Measurements from ENCODE around the gene BATF3.

Gene BATF3

GRCh38 chr1:212700223-212700891, 717 bp upstream of the BATF3 start:
- H3K4me3 ChIP-seq (ENCODE audit: low read length) = peak overlapping the region; percentile 43
- H3K4me1 ChIP-seq (ENCODE audit: insufficient read depth, low read length) = peaks cover 21% of the 10 kb centered on the region
- H3K27me3 ChIP-seq (ENCODE audit: insufficient read depth, low read length) = peaks cover 34% of the 10 kb centered on the region
- no peaks in the 10 kb centered on the region for H3K36me3 ChIP-seq (ENCODE audit: insufficient read depth, low read length)
- H3K9me3 ChIP-seq (ENCODE audit: low read length) = no peaks in the 10 kb centered on the region
- peak overlapping the region; percentile 87 for H2AFZ ChIP-seq (ENCODE audit: low read depth, low read length)

- H2AFZ ChIP-seq (ENCODE audit: low read depth, low read length) = peak overlapping the region; percentile 8
- no peaks in the 10 kb centered on the region for H3K36me3 ChIP-seq (ENCODE audit: insufficient read depth, low read length)
- peaks cover 29% of the 10 kb centered on the region for H3K4me1 ChIP-seq (ENCODE audit: insufficient read depth, low read length)
- H3K4me3 ChIP-seq (ENCODE audit: low read length) = peak overlapping the region; percentile 43
- peaks cover 34% of the 10 kb centered on the region for H3K27me3 ChIP-seq (ENCODE audit: insufficient read depth, low read length)
- no peaks in the 10 kb centered on the region for H3K9me3 ChIP-seq (ENCODE audit: low read length)
These were observed 476 bp downstream of the BATF3 start for GRCh38 chr1:212699104-212699624.

- no peaks in the 10 kb centered on the region for H3K36me3 ChIP-seq (ENCODE audit: insufficient read depth, low read length)
- H3K4me1 ChIP-seq (ENCODE audit: insufficient read depth, low read length) = peaks cover 29% of the 10 kb centered on the region
- peak overlapping the region; percentile 43 for H3K4me3 ChIP-seq (ENCODE audit: low read length)
- H3K27me3 ChIP-seq (ENCODE audit: insufficient read depth, low read length) = peaks cover 34% of the 10 kb centered on the region
- H3K9me3 ChIP-seq (ENCODE audit: low read length) = no peaks in the 10 kb centered on the region
- peak overlapping the region; percentile 8 for H2AFZ ChIP-seq (ENCODE audit: low read depth, low read length)
These were observed 1.1 kb downstream of the BATF3 start for GRCh38 chr1:212698467-212699103.

- Histone ChIP-seq H3K4me1 (ENCODE audit: insufficient read depth, low read length) (peaks cover 29% of the 10 kb centered on the region), H3K36me3 (ENCODE audit: insufficient read depth, low read length) (no peaks in the 10 kb centered on the region), H3K27me3 (ENCODE audit: insufficient read depth, low read length) (peaks cover 33% of the 10 kb centered on the region), H3K9me3 (ENCODE audit: low read length) (no peaks in the 10 kb centered on the region), H3K4me3 (ENCODE audit: low read length) (no peak overlapping the region), H2AFZ (ENCODE audit: low read depth, low read length) (no peak overlapping the region)
These were observed 2.8 kb downstream of the BATF3 start for GRCh38 chr1:212696721-212697331.

GRCh38 chr1:212692774-212693644, 6.6 kb downstream of the BATF3 start:
- Histone ChIP-seq H3K36me3 (ENCODE audit: insufficient read depth, low read length) (no peaks in the 10 kb centered on the region), H2AFZ (ENCODE audit: low read depth, low read length) (no peak overlapping the region), H3K4me3 (ENCODE audit: low read length) (no peak overlapping the region), H3K9me3 (ENCODE audit: low read length) (no peaks in the 10 kb centered on the region), H3K4me1 (ENCODE audit: insufficient read depth, low read length) (peaks cover 11% of the 10 kb centered on the region), H3K27me3 (ENCODE audit: insufficient read depth, low read length) (peaks cover 12% of the 10 kb centered on the region)

- H3K36me3 ChIP-seq (ENCODE audit: insufficient read depth, low read length) = no peaks in the 10 kb centered on the region
- peaks cover 11% of the 10 kb centered on the region for H3K4me1 ChIP-seq (ENCODE audit: insufficient read depth, low read length)
- H3K27me3 ChIP-seq (ENCODE audit: insufficient read depth, low read length) = no peaks in the 10 kb centered on the region
- H3K4me3 ChIP-seq (ENCODE audit: low read length) = no peak overlapping the region
- H2AFZ ChIP-seq (ENCODE audit: low read depth, low read length) = no peak overlapping the region
- H3K9me3 ChIP-seq (ENCODE audit: low read length) = no peaks in the 10 kb centered on the region
These were observed 8.0 kb downstream of the BATF3 start for GRCh38 chr1:212691561-212692071.

- Histone ChIP-seq H3K4me3 (ENCODE audit: low read length) (no peak overlapping the region), H3K36me3 (ENCODE audit: insufficient read depth, low read length) (no peaks in the 10 kb centered on the region), H2AFZ (ENCODE audit: low read depth, low read length) (no peak overlapping the region), H3K27me3 (ENCODE audit: insufficient read depth, low read length) (no peaks in the 10 kb centered on the region), H3K9me3 (ENCODE audit: low read length) (no peaks in the 10 kb centered on the region), H3K4me1 (ENCODE audit: insufficient read depth, low read length) (peaks cover 11% of the 10 kb centered on the region)
These were observed 8.7 kb downstream of the BATF3 start for GRCh38 chr1:212690816-212691403.

GRCh38 chr1:212689758-212690529, 9.7 kb downstream of the BATF3 start:
- Histone ChIP-seq H3K27me3 (ENCODE audit: insufficient read depth, low read length) (no peaks in the 10 kb centered on the region), H3K36me3 (ENCODE audit: insufficient read depth, low read length) (no peaks in the 10 kb centered on the region), H3K9me3 (ENCODE audit: low read length) (no peaks in the 10 kb centered on the region), H3K4me3 (ENCODE audit: low read length) (no peak overlapping the region), H2AFZ (ENCODE audit: low read depth, low read length) (no peak overlapping the region), H3K4me1 (ENCODE audit: insufficient read depth, low read length) (peaks cover 10% of the 10 kb centered on the region)

- H3K4me1 ChIP-seq (ENCODE audit: insufficient read depth, low read length) = peaks cover 3% of the 10 kb centered on the region
- no peak overlapping the region for H2AFZ ChIP-seq (ENCODE audit: low read depth, low read length)
- H3K9me3 ChIP-seq (ENCODE audit: low read length) = no peaks in the 10 kb centered on the region
- no peaks in the 10 kb centered on the region for H3K27me3 ChIP-seq (ENCODE audit: insufficient read depth, low read length)
- H3K36me3 ChIP-seq (ENCODE audit: insufficient read depth, low read length) = no peaks in the 10 kb centered on the region
- no peak overlapping the region for H3K4me3 ChIP-seq (ENCODE audit: low read length)
These were observed 10.4 kb downstream of the BATF3 start for GRCh38 chr1:212689196-212689725.

- Histone ChIP-seq H3K36me3 (ENCODE audit: insufficient read depth, low read length) (no peaks in the 10 kb centered on the region), H3K9me3 (ENCODE audit: low read length) (no peaks in the 10 kb centered on the region), H3K4me1 (ENCODE audit: insufficient read depth, low read length) (peaks cover 2% of the 10 kb centered on the region), H3K4me3 (ENCODE audit: low read length) (no peak overlapping the region), H2AFZ (ENCODE audit: low read depth, low read length) (no peak overlapping the region), H3K27me3 (ENCODE audit: insufficient read depth, low read length) (no peaks in the 10 kb centered on the region)
These were observed 11.1 kb downstream of the BATF3 start for GRCh38 chr1:212688341-212689047.

- H3K4me3 ChIP-seq (ENCODE audit: low read length) = no peak overlapping the region
- no peaks in the 10 kb centered on the region for H3K27me3 ChIP-seq (ENCODE audit: insufficient read depth, low read length)
- H2AFZ ChIP-seq (ENCODE audit: low read depth, low read length) = no peak overlapping the region
- H3K9me3 ChIP-seq (ENCODE audit: low read length) = no peaks in the 10 kb centered on the region
- no peaks in the 10 kb centered on the region for H3K36me3 ChIP-seq (ENCODE audit: insufficient read depth, low read length)
- H3K4me1 ChIP-seq (ENCODE audit: insufficient read depth, low read length) = peaks cover 2% of the 10 kb centered on the region
These were observed 11.8 kb downstream of the BATF3 start for GRCh38 chr1:212687811-212688210.
